ENCODE data around the gene CCDC85C. TPM values are rescaled to one million over a fixed set of nuclear protein-coding genes. Genes with fewer than 3 reads are reported as not detected.

CCDC85C gene
- total RNA-seq, 1 donor from 2014 or later = 16.6 TPM

DNA sequence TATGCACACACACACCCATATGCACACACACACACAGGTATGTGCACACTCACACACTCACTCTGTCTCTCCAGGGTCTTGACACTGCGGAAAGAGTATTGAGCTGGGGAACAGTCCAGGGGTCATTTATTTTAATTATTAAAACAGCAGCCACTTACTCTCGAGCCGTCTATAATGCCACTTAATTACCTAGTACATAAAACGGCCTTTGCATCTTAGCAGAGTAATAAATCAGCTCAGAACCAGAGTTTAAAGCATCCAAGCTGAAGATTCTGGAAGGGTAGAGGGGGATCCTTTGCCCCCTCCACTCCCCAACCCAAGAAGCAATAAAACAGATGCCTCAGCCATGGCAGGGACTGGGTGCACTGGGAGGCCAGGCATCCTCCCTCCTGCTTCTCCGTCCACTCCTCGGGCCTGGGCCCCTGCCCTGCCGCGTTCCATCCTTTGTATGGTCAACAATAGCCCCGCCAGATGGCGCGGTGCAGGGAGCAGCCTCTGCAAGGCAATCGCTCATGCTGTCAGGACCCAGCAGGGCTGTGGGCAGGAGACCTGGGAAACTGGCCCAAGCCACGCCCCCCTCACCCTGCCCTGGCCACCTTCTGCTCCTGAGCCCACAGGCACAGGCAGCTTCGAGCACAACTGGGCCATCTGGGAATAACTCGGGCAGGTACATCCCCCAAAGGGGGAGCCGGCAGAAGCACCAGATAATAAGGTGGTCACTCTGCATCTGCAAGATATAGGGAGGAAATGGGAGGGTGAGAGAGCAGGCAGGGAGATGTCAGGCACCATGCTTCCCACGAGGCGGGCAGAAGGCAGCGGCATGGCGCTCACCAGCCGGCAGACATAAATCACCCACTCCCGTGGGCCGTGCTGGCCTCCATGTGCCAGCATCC is 40.9 kb downstream of the CCDC85C start:
- H3K27me3 Mint-ChIP-seq (ENCODE audit: low read depth, unreplicated experiment) = peaks cover 4% of the 10 kb centered on the region
- H3K4me2 ChIP-seq (ENCODE audit: low read length) = peak overlapping the region; percentile 16
- peaks cover 77% of the 10 kb centered on the region for H3K79me2 ChIP-seq (ENCODE audit: insufficient read depth, low read length)
- no peaks in the 10 kb centered on the region for H3K27me3 ChIP-seq (ENCODE audit: insufficient read depth, low read length)
- no peak overlapping the region for H3K4me3 Mint-ChIP-seq (ENCODE audit: unreplicated experiment)
- no peak overlapping the region for H3K9ac ChIP-seq (ENCODE audit: low read length)
- H3K9me3 ChIP-seq (ENCODE audit: insufficient read depth, low read depth, low read length) = no peaks in the 10 kb centered on the region
- peaks cover 4% of the 10 kb centered on the region for H3K36me3 Mint-ChIP-seq (ENCODE audit: low read depth, unreplicated experiment)
- FAIRE-seq (no peak), DNase-seq (ENCODE audit: low read depth) (peak; percentile 81)
- no peaks in the 10 kb centered on the region for H3K9me3 Mint-ChIP-seq (ENCODE audit: unreplicated experiment)
- no peaks in the 10 kb centered on the region for H3K36me3 ChIP-seq (ENCODE audit: insufficient read depth, low read length)
- no peak overlapping the region for H3K27ac Mint-ChIP-seq (ENCODE audit: unreplicated experiment)
- no peak overlapping the region for H2AFZ ChIP-seq (ENCODE audit: low read depth, low read length)
- H3K4me1 Mint-ChIP-seq (ENCODE audit: low read depth, unreplicated experiment) = peaks cover 28% of the 10 kb centered on the region
- no peak overlapping the region for H3K27ac ChIP-seq (ENCODE audit: low read depth, low read length)
- H3K4me3 ChIP-seq (ENCODE audit: insufficient read depth, low read depth, low read length) = no peak overlapping the region
- TF ChIP-seq EZH2 (IDR thresholded peaks at IDR 0.05; ENCODE audit: insufficient read depth, low read length) = no peak
- TF ChIP-seq, protein P1, sequence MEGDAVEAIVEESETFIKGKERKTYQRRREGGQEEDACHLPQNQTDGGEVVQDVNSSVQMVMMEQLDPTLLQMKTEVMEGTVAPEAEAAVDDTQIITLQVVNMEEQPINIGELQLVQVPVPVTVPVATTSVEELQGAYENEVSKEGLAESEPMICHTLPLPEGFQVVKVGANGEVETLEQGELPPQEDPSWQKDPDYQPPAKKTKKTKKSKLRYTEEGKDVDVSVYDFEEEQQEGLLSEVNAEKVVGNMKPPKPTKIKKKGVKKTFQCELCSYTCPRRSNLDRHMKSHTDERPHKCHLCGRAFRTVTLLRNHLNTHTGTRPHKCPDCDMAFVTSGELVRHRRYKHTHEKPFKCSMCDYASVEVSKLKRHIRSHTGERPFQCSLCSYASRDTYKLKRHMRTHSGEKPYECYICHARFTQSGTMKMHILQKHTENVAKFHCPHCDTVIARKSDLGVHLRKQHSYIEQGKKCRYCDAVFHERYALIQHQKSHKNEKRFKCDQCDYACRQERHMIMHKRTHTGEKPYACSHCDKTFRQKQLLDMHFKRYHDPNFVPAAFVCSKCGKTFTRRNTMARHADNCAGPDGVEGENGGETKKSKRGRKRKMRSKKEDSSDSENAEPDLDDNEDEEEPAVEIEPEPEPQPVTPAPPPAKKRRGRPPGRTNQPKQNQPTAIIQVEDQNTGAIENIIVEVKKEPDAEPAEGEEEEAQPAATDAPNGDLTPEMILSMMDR (IDR thresholded peaks at IDR 0.05; ENCODE audit: insufficient read depth, low read depth, low read length) = peak; percentile 42
- peaks cover 45% of the 10 kb centered on the region for H3K4me1 ChIP-seq (ENCODE audit: insufficient read depth, low read length)
- H4K20me1 ChIP-seq (ENCODE audit: insufficient read depth, low read length) = peaks cover 82% of the 10 kb centered on the region

DNA sequence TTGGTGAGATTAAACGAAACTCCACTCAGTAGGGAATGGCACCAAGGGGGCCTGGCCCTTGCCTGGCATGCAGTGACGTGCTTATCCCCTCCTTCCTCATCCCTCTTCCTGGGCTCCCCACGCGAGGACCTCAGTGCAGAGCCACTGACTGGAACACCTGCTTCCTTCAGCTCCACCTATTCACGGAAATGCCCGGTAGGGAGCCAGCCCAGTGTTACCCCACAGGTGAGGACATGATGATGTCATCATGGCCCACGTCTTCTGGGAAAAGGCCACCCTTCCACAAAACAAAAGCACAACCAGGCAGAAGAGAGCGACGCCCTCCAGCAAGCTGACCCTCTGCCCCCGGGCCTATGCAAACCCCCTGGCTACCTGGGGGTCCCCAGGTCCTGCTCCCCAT is 42.1 kb downstream of the CCDC85C start:
- DNase-seq (ENCODE audit: low read depth) = no peak
- Mint-ChIP-seq H3K4me3 (ENCODE audit: unreplicated experiment) (no peak overlapping the region), H3K9me3 (ENCODE audit: unreplicated experiment) (no peaks in the 10 kb centered on the region), H3K4me1 (ENCODE audit: low read depth, unreplicated experiment) (peaks cover 24% of the 10 kb centered on the region), H3K27me3 (ENCODE audit: low read depth, unreplicated experiment) (peaks cover 4% of the 10 kb centered on the region), H3K27ac (ENCODE audit: unreplicated experiment) (no peak overlapping the region), H3K36me3 (ENCODE audit: low read depth, unreplicated experiment) (peaks cover 4% of the 10 kb centered on the region)
- H3K79me2 ChIP-seq (ENCODE audit: insufficient read depth, low read length) = peaks cover 75% of the 10 kb centered on the region
- H3K9ac ChIP-seq (ENCODE audit: low read length) = no peak overlapping the region
- no peaks in the 10 kb centered on the region for H3K36me3 ChIP-seq (ENCODE audit: insufficient read depth, low read length)
- H3K4me3 ChIP-seq (ENCODE audit: insufficient read depth, low read depth, low read length) = no peak overlapping the region
- H3K27me3 ChIP-seq (ENCODE audit: insufficient read depth, low read length) = no peaks in the 10 kb centered on the region
- no peaks in the 10 kb centered on the region for H3K9me3 ChIP-seq (ENCODE audit: insufficient read depth, low read depth, low read length)
- peaks cover 84% of the 10 kb centered on the region for H4K20me1 ChIP-seq (ENCODE audit: insufficient read depth, low read length)
- no peak for FAIRE-seq
- H3K27ac ChIP-seq (ENCODE audit: low read depth, low read length) = no peak overlapping the region
- no peak overlapping the region for H3K4me2 ChIP-seq (ENCODE audit: low read length)
- no peak overlapping the region for H2AFZ ChIP-seq (ENCODE audit: low read depth, low read length)
- no peak for TF ChIP-seq EZH2 (IDR thresholded peaks at IDR 0.05; ENCODE audit: insufficient read depth, low read length)
- TF ChIP-seq, protein P1 (IDR thresholded peaks at IDR 0.05; ENCODE audit: insufficient read depth, low read depth, low read length) = no peak
- peaks cover 45% of the 10 kb centered on the region for H3K4me1 ChIP-seq (ENCODE audit: insufficient read depth, low read length)
